COLO829 (cell line): ENCODE data around the gene DEGS2.
A peak's percentile ranks its signal among the peaks of the same experiment; 100 is the strongest.

Experiments
- DNase-seq: peaks from one replicate; pipeline ENCODE4 v3.0.0; 2012; ENCODE audit warnings: low spot score

DEGS2 gene

GRCh38 chr14:100111931-100112704, 47.3 kb downstream of the DEGS2 start:
- no peak for DNase-seq

GRCh38 chr14:100110816-100111215, 48.6 kb downstream of the DEGS2 start:
- DNase-seq = no peak

- no peak for DNase-seq
These were observed 49.9 kb downstream of the DEGS2 start for GRCh38 chr14:100109594-100109955.

GRCh38 chr14:100108840-100109593, 50.4 kb downstream of the DEGS2 start:
- DNase-seq = no peak

- peak; percentile 71 for DNase-seq
These were observed 51.2 kb downstream of the DEGS2 start for GRCh38 chr14:100108042-100108825.

GRCh38 chr14:100107236-100107635, 52.2 kb downstream of the DEGS2 start:
- DNase-seq = no peak

- DNase-seq = no peak
These were observed 53.0 kb downstream of the DEGS2 start for GRCh38 chr14:100106250-100107112.

- DNase-seq = no peak
These were observed 53.9 kb downstream of the DEGS2 start for GRCh38 chr14:100105357-100106169.

GRCh38 chr14:100104523-100105300, 54.7 kb downstream of the DEGS2 start:
- DNase-seq = no peak

GRCh38 chr14:100104006-100104352, 55.5 kb downstream of the DEGS2 start:
- no peak for DNase-seq

GRCh38 chr14:100103250-100104005, 56.0 kb downstream of the DEGS2 start:
- no peak for DNase-seq

GRCh38 chr14:100102156-100102785, 57.2 kb downstream of the DEGS2 start:
- no peak for DNase-seq

- no peak for DNase-seq
These were observed 59.3 kb downstream of the DEGS2 start for GRCh38 chr14:100100032-100100703.

GRCh38 chr14:100098171-100098570, 61.3 kb downstream of the DEGS2 start:
- no peak for DNase-seq

GRCh38 chr14:100096656-100097055, 62.8 kb downstream of the DEGS2 start:
- no peak for DNase-seq
